Measurements from ENCODE around the gene ADD2. TPM values are rescaled to one million over a fixed set of nuclear protein-coding genes. Genes with fewer than 3 reads are reported as not detected.

ADD2 gene
- total RNA-seq, 1 donor from 2014 or later, result 3.3 TPM

DNA sequence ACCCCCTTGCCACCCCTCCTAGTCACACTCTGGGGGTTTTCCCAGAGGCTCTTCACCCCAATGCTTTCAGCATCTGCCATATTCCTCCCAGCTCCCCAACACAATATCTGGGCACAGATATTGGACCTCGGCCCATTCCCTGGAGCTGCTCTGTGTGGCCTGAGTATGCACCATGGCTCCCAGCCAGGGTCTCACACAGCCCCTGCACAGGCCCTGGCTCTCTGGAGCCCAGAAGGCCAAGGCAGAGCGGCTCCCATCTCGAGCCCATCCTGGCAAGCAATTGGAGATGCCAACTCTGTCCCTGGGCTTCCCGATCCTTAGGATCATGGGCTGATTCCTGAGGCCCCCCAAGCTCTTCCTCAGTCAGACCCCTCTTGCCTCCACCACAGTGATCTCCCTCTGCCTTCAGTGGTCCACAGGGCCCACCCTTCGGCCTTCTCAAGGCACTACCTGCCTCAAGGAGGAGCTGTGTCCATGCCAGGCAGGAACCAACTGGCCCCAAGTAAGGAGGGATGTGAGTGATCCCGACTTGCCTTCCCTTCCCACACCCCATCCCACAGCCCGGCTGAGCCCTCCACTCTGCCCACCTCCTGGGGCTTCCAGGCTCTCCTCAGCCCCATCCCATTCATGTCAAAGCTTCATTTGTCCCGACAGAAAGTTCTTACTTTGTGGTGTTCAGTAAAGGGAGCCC is 62.7 kb downstream of the ADD2 start:
- peak; percentile 51 for DNase-seq (ENCODE audit: low spot score)

- DNase-seq (ENCODE audit: low spot score), result no peak
Measured at GRCh38 chr2:70703900-70704549, 64.0 kb downstream of the ADD2 start.

- DNase-seq (ENCODE audit: low spot score), result no peak
Measured at GRCh38 chr2:70702711-70703395, 65.1 kb downstream of the ADD2 start.

DNA sequence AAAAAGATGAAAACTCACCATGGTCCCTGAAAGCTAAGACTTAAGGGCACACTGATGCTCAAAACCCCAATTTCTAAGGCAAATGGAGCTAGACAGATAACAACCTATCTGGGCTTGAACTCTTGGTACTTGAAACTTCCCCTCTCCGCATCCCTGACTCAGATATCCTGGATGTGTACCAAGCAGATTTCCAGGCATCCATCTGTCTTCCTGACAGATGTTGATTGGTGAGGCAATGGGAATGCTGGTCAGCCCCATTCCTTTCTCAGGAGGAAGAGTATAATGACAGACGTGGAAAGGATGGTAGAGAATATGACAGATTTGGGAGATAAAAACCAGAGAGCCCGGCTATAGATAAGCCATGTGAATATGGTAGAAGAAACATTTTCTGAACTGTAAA is 69.2 kb downstream of the ADD2 start:
- DNase-seq (ENCODE audit: low spot score), result no peak

- peak; percentile 81 for DNase-seq (ENCODE audit: low spot score)
Measured at GRCh38 chr2:70697603-70698383, 70.2 kb downstream of the ADD2 start.

DNA sequence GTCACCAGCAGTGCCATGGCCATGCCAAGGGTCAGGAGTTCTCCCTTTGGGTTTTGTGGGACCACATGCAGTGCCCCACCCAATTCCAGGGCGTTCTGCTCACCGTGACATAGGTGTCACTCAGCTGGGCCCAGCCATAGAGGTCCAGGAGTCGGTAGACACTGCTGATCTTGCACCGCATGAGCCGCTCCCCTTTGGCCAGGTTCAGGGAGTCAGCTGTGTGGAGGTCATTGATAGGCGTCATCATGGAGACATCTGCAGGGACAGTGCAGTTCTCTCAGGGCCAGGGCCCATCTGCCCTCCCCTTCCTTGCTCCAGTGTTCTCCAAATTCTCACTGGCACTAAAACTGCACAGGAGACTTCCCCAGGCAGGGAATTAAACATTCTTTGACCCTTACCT is 71.9 kb downstream of the ADD2 start:
- DNase-seq (ENCODE audit: low spot score), result peak; percentile 85

- peak; percentile 35 for DNase-seq (ENCODE audit: low spot score)
Measured at GRCh38 chr2:70692256-70692655, 75.7 kb downstream of the ADD2 start.

DNA sequence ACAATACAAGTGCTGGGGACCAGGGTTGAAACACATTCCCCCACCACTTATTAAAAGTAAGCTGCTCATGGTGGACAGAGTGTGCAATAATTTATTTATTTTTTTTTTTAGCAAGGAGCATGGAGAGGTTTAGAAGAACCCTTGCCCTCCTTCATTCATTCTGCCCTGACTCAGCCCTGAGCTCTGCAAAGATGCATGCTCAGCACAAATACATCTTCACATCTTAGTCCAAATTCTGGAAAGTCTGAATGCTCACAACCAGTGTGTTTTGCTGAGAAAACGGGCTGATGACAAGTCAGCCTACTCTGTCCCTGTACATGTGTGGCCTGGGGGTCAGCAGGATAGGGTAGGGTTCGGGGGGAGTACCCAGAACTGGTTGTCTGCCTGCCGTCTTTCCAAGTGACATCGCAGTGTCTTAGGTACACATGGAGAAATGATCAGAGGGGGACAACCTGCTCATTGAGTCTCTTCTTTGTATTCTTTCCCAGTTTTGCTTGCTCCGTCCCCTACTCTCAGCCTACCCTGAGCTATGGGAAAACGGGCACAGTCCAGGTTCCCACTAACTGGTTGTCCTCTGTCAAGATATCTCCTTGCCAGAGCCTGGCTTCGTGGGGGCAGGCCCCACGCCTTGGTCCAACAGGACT is 76.4 kb downstream of the ADD2 start:
- no peak for DNase-seq (ENCODE audit: low spot score)

- peak; percentile 41 for DNase-seq (ENCODE audit: low spot score)
Measured at GRCh38 chr2:70690846-70691245, 77.2 kb downstream of the ADD2 start.

DNA sequence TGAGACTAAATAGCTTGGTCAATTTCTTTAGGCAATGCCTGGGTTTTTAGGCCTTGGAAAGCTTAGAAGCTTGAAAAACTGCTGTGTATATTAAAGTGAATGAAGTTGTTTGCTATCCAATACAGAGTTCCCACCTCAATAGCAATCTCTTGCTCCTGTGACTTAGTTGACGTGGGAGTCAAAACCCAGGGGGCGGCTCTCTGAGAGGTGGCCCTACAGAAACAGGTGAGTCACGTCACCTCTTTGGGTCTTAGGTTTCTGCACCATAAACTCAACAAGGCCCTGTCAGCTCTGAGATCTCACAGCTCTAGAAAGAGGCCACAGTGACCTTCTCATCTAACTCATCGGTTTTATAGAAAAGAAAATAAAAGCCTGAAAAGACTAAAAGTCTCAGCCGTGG is 79.6 kb downstream of the ADD2 start:
- DNase-seq (ENCODE audit: low spot score), result no peak

DNA sequence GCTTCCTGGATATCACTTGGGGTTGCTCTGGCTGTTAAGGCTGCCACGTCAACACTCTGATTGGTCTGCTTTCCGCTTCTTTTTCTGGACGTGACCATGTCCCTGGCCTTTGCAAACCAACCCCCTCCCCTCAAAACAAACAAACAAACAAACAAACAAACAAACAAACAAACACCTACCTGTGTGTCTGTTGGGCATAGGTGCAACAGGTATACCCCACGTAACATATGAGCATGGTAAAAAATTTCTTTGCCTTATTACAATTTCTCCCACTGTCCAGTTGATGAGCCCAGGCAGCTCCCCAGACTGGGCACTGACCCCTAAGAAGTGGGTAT is 80.6 kb downstream of the ADD2 start:
- DNase-seq (ENCODE audit: low spot score), result no peak

- peak; percentile 76 for DNase-seq (ENCODE audit: low spot score)
Measured at GRCh38 chr2:70686577-70687460, 81.2 kb downstream of the ADD2 start.

DNA sequence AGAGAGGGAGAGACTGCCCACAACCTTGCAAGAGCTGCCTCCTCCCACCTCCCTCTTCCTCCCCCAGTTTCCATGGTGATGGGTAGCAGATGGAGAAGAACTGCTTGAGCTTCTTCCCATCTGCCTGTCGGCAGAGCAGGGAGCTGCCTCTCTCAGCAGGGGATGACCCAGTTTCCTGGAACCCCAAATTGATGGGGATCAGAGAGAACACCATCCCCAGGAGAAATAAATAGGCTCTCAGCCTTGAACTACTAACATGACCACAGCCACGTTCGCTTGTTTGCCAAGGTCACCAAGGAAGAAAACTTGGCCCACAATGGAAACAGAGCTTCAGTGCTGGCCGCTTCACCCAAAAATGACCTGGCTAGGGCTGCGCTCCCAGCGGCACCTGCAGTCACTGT is 82.2 kb downstream of the ADD2 start:
- DNase-seq (ENCODE audit: low spot score), result peak; percentile 30

GRCh38 chr2:70684846-70685622 is 83.0 kb downstream of the ADD2 start:
- peak; percentile 28 for DNase-seq (ENCODE audit: low spot score)

DNA sequence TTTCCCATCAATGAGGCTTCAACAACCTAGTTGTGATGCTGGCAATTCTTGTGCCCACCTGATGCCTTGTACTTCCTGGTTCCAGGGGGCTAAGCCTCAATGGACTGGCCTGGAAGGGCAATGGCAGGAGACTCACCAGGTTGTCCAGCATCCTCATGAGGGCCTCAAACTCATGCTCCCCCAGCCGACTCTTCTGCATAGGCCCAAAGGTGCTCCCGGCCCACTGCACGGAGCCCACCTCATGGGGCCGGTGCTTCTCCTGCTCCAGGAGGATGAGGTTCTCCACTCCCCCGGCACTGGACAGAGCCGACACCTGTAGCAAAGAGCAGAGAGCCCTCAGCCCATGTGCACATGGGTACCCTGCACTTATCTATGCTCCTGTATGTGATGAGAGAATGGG is 84.5 kb downstream of the ADD2 start:
- peak; percentile 77 for DNase-seq (ENCODE audit: low spot score)

- no peak for DNase-seq (ENCODE audit: low spot score)
Measured at GRCh38 chr2:70680735-70681134, 87.3 kb downstream of the ADD2 start.

DNA sequence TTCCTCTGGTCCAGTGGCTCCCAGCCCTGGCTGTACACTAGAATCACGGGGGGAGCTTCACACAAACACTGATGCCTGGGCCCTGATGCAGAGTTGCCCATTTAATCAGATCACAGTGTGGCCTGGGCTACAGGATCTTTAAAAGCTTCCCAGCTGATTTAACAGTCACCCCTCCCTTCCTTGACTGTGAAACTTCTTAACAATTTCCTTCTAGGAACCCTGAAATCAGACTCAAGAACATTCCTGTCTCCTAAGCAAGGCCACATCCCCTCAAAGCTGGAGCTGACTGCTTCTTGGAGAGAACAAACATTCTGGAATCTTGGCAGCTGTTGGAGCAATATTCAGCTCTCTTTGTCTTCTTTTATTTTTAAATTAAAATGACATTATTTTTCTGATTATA is 88.7 kb downstream of the ADD2 start:
- no peak for DNase-seq (ENCODE audit: low spot score)

- DNase-seq (ENCODE audit: low spot score), result peak; percentile 77
Measured at GRCh38 chr2:70678576-70679143, 89.3 kb downstream of the ADD2 start.

Measured in mesenteric fat pad (tissue), 1 donor.